GM23338 (cell line): Measurements from ENCODE around the gene LIME1. TPM values are rescaled to one million over a fixed set of nuclear protein-coding genes. Genes with fewer than 3 reads are reported as not detected.

ENCODE experiments used
- ATAC-seq: fragments of 200-7000 bp; cut with Tn5 transposase; 3 replicates; pipeline ENCODE4 v1.9.1; 2020
- DNase-seq: peaks from one replicate; pipeline ENCODE4 v3.0.0-alpha.2; 2015; ENCODE audit warnings: low spot score
- H2AFZ ChIP-seq: fragments of 200-600 bp; sonication (generic); 2 replicates; pipeline ENCODE4 v1.8.0; 2016; ENCODE audit warnings: antibody characterized with exemption, mild to moderate bottlenecking, moderate library complexity
- H3F3A ChIP-seq: fragments of 200-600 bp; sonication (generic); replicated peaks from 2 replicates; pipeline ENCODE4 v1.8.0; 2017; ENCODE audit warnings: antibody characterized with exemption, mixed run types, low read depth
- H3K27ac ChIP-seq: fragments of 200-600 bp; sonication (generic); 2 replicates; pipeline ENCODE4 v1.6.1; 2016; ENCODE audit warnings: low read depth
- H3K27me3 ChIP-seq: fragments of 200-600 bp; sonication (generic); 2 replicates; pipeline ENCODE4 v1.8.0; 2016; ENCODE audit warnings: mild to moderate bottlenecking, mixed run types, moderate library complexity; ENCODE audit not compliant: insufficient read depth
- H3K36me3 ChIP-seq: fragments of 200-600 bp; sonication (generic); 2 replicates; pipeline ENCODE4 v1.8.0; 2016; ENCODE audit warnings: mild to moderate bottlenecking; ENCODE audit not compliant: insufficient read depth
- H3K4me1 ChIP-seq: fragments of 200-600 bp; sonication (generic); 2 replicates; pipeline ENCODE4 v1.8.0; 2016; ENCODE audit warnings: mild to moderate bottlenecking, moderate library complexity; ENCODE audit not compliant: insufficient read depth
- H3K4me2 ChIP-seq: fragments of 200-600 bp; sonication (generic); 2 replicates; pipeline ENCODE4 v1.7.1; 2017; ENCODE audit warnings: mixed run types
- H3K4me3 ChIP-seq: fragments of 200-600 bp; sonication (generic); 2 replicates; pipeline ENCODE4 v1.6.1; 2016; ENCODE audit warnings: mixed run types
- H3K79me2 ChIP-seq: fragments of 200-600 bp; sonication (generic); replicated peaks from 2 replicates; pipeline ENCODE4 v1.8.0; 2017; ENCODE audit warnings: mild to moderate bottlenecking; ENCODE audit not compliant: insufficient read depth
- H3K9me2 ChIP-seq: fragments of 200-600 bp; sonication (generic); 2 replicates; pipeline ENCODE4 v1.8.0; 2017; ENCODE audit not compliant: insufficient read depth
- H4K20me1 ChIP-seq: fragments of 200-600 bp; sonication (generic); replicated peaks from 2 replicates; pipeline ENCODE4 v1.8.0; 2017; ENCODE audit warnings: mild to moderate bottlenecking; ENCODE audit not compliant: insufficient read depth
- H3K27ac Mint-ChIP-seq: 2 replicates; pipeline ENCODE4 v1.8.0; 2020; ENCODE audit warnings: inconsistent platforms, mild to moderate bottlenecking, moderate library complexity, mixed read lengths
- H3K27me3 Mint-ChIP-seq: 3 replicates; pipeline ENCODE4 v1.8.0; 2022; ENCODE audit warnings: low read depth, mild to moderate bottlenecking, moderate library complexity, mixed read lengths, inconsistent platforms; ENCODE audit not compliant: insufficient read depth, poor library complexity
- H3K36me3 Mint-ChIP-seq: 3 replicates; pipeline ENCODE4 v1.8.0; 2021; ENCODE audit warnings: low read depth, mild to moderate bottlenecking, inconsistent platforms, moderate library complexity, mixed read lengths
- H3K4me1 Mint-ChIP-seq: 3 replicates; pipeline ENCODE4 v1.8.0; 2020; ENCODE audit warnings: mild to moderate bottlenecking, inconsistent platforms, mixed read lengths
- H3K4me3 Mint-ChIP-seq: 3 replicates; pipeline ENCODE4 v1.8.0; 2021; ENCODE audit warnings: moderate library complexity, mild to moderate bottlenecking, inconsistent platforms, mixed read lengths
- H3K9me3 Mint-ChIP-seq: 3 replicates; pipeline ENCODE4 v1.8.0; 2020; ENCODE audit warnings: moderate library complexity, mild to moderate bottlenecking, inconsistent platforms, mixed read lengths
- CREB1 ChIP-seq: fragments of 250-450 bp; sonication (Bioruptor Pico); IDR thresholded peaks from 2 replicates; pipeline ENCODE4 v1.5.0; 2020; ENCODE audit warnings: low read depth, mild to moderate bottlenecking, moderate library complexity
- EZH2 ChIP-seq: fragments of 200-600 bp; sonication (generic); IDR thresholded peaks from one replicate; pipeline ENCODE4 v1.8.0; 2017; ENCODE audit warnings: antibody characterized with exemption, mild to moderate bottlenecking, low read depth; ENCODE audit not compliant: unreplicated experiment
- EZH2phosphoT487 ChIP-seq: fragments of 200-600 bp; sonication (generic); IDR thresholded peaks from one replicate; pipeline ENCODE4 v1.8.1; 2018; ENCODE audit warnings: antibody characterized with exemption; ENCODE audit not compliant: unreplicated experiment
- JUNB ChIP-seq: IDR thresholded peaks from one replicate; pipeline ENCODE4 v1.6.1; 2016; ENCODE audit warnings: antibody characterized with exemption; ENCODE audit not compliant: unreplicated experiment
- NANOG ChIP-seq: IDR thresholded peaks from 2 replicates; pipeline ENCODE4 v1.6.1; 2016; ENCODE audit warnings: antibody characterized with exemption, borderline replicate concordance
- ZNF114 ChIP-seq: fragments of 250-450 bp; sonication (Bioruptor Pico); IDR thresholded peaks from 2 replicates; pipeline ENCODE4 v1.5.0; 2020; ENCODE audit warnings: mild to moderate bottlenecking, moderate library complexity
- ZNF331 ChIP-seq: fragments of 250-450 bp; sonication (Bioruptor Pico); IDR thresholded peaks from 2 replicates; pipeline ENCODE4 v1.5.0; 2020; ENCODE audit warnings: low read depth, mild to moderate bottlenecking, moderate library complexity
- polyA plus RNA-seq: library from polyadenylated mRNA; unstranded; fragments of >200 nt; fragmentation: Nextera tagmentation; extraction: Ambion mirVana; gene quantifications from 2 replicates; pipeline ENCODE4 v1.2.1, GENCODE V29; 2016
- total RNA-seq: library from RNA; depleted of rRNA; stranded (reverse); fragments of >200 nt; shearing (Covaris generic); gene quantifications from 2 replicates; pipeline ENCODE4 v1.2.3, GENCODE V29; 2014
- TF ChIP-seq, protein P1 (sequence below): IDR thresholded peaks from one replicate; pipeline ENCODE4 v1.6.1; 2018; ENCODE audit warnings: antibody characterized with exemption; ENCODE audit not compliant: unreplicated experiment
- TF ChIP-seq, protein P2 (sequence below), 2 experiments: fragments of 200-600 bp in 1 of 2; sonication (generic) in 1 of 2; conservative IDR thresholded peaks; 2 replicates each; pipeline versions ENCODE4 v1.5.1 to v1.6.1; 2016 to 2017; ENCODE audit warnings: antibody characterized with exemption in 2 of 2, low read depth in 2 of 2, mild to moderate bottlenecking in 2 of 2, moderate library complexity in 1 of 2
- TF ChIP-seq, protein P3 (sequence below): fragments of 250-450 bp; sonication (Bioruptor Pico); IDR thresholded peaks from 2 replicates; pipeline ENCODE4 v1.5.0; 2020; ENCODE audit warnings: mild to moderate bottlenecking, moderate library complexity

The LIME1 gene
- total and polyA plus RNA-seq, 2 experiments from 2014 or later: 4.7 to 12.2 TPM

DNA sequence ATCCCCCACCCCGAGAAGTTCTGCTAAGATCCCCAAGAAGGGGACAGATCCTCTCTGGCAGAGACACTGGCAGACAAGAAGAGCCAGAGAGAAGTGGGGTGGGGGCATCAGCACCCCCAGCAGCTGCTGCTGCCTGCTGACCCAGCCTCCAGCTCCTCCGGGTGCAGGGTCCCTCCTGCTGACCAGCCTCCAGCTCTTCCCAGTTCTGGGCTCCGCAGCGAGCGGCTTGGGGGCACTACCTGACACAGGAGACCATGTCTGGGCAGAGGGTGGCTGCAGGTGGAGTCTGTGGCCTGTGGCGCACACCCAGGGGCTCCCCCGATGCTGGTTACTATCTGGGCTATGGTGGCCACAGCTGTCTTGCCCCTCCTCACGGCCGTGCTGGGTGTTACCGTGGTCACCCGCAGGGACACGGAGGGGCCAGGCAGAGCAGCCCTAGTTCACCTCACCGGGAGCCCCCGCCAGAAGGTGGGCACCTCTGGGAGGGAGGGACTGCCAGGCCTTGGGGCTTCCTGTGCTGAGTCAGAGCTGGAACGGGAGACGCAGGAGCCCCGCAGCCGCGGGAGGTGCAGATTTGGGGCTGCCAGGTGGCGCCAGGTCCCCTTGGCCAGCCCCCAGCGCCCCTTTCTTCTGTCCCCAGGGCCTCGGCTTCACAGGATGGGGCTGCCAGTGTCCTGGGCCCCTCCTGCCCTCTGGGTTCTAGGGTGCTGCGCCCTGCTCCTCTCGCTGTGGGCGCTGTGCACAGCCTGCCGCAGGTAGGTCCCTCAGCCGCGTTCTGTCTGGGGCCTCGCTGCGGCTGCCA lies 630 bp downstream of the LIME1 start:
- Mint-ChIP-seq H3K36me3 (peaks cover 10% of the 10 kb centered on the region), H3K27me3 (peaks cover 14% of the 10 kb centered on the region), H3K9me3 (no peaks in the 10 kb centered on the region; the same call in 2 of the 3 replicates), H3K4me3 (0 out of 3 replicates have a peak overlapping the region, but pooled peaks have one; percentile 26), H3K4me1 (no peaks in the 10 kb centered on the region), H3K27ac (no peak overlapping the region)
- H3K27me3 ChIP-seq: peaks cover 6% of the 10 kb centered on the region
- no peaks in the 10 kb centered on the region for H3K79me2 ChIP-seq
- ATAC-seq: peak; percentile 26
- peak overlapping the region; percentile 82 for H3K4me2 ChIP-seq
- H3K4me1 ChIP-seq: peaks cover 7% of the 10 kb centered on the region; the same call in 1 of the 2 replicates
- peak; percentile 64 for DNase-seq
- TF ChIP-seq JUNB (no peak), NANOG (no peak)
- H3K36me3 ChIP-seq: no peaks in the 10 kb centered on the region
- H3F3A ChIP-seq: peaks cover 10% of the 10 kb centered on the region
- H4K20me1 ChIP-seq: no peaks in the 10 kb centered on the region
- no peak overlapping the region for H3K27ac ChIP-seq
- no peaks in the 10 kb centered on the region for H3K9me2 ChIP-seq
- no peak overlapping the region for H2AFZ ChIP-seq
- peak overlapping the region; percentile 63 for H3K4me3 ChIP-seq

DNA sequence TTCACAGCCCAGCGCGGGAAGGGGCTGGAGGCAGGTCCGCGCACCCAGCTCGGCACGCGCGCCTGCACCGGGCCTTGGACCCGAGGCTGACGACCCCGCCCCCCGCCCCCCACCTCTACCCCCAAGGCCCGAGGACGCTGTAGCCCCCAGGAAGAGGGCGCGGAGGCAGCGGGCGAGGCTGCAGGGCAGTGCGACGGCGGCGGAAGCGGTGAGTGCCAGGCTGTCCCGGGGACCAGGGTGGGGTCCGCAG lies 1.2 kb downstream of the LIME1 start:
- H3K36me3 ChIP-seq: no peaks in the 10 kb centered on the region
- H3K27me3 Mint-ChIP-seq: peaks cover 14% of the 10 kb centered on the region
- H3K27ac ChIP-seq: no peak overlapping the region
- peak overlapping the region; percentile 82 for H3K4me2 ChIP-seq
- H3F3A ChIP-seq: peaks cover 8% of the 10 kb centered on the region
- no peak overlapping the region for H2AFZ ChIP-seq
- no peaks in the 10 kb centered on the region for H4K20me1 ChIP-seq
- peaks cover 6% of the 10 kb centered on the region for H3K27me3 ChIP-seq
- peaks cover 7% of the 10 kb centered on the region; the same call in 1 of the 2 replicates for H3K4me1 ChIP-seq
- no peaks in the 10 kb centered on the region for H3K9me2 ChIP-seq
- peaks cover 10% of the 10 kb centered on the region for H3K36me3 Mint-ChIP-seq
- no peak overlapping the region for H3K27ac Mint-ChIP-seq
- no peaks in the 10 kb centered on the region for H3K79me2 ChIP-seq
- H3K4me3 Mint-ChIP-seq: no peak overlapping the region
- no peaks in the 10 kb centered on the region; the same call in 2 of the 3 replicates for H3K9me3 Mint-ChIP-seq
- H3K4me1 Mint-ChIP-seq: no peaks in the 10 kb centered on the region
- TF ChIP-seq EZH2phosphoT487: no peak
- TF ChIP-seq CREB1: no peak
- no peak for TF ChIP-seq ZNF114 (CRISPR knock-in tag)
- TF ChIP-seq, protein P1, sequence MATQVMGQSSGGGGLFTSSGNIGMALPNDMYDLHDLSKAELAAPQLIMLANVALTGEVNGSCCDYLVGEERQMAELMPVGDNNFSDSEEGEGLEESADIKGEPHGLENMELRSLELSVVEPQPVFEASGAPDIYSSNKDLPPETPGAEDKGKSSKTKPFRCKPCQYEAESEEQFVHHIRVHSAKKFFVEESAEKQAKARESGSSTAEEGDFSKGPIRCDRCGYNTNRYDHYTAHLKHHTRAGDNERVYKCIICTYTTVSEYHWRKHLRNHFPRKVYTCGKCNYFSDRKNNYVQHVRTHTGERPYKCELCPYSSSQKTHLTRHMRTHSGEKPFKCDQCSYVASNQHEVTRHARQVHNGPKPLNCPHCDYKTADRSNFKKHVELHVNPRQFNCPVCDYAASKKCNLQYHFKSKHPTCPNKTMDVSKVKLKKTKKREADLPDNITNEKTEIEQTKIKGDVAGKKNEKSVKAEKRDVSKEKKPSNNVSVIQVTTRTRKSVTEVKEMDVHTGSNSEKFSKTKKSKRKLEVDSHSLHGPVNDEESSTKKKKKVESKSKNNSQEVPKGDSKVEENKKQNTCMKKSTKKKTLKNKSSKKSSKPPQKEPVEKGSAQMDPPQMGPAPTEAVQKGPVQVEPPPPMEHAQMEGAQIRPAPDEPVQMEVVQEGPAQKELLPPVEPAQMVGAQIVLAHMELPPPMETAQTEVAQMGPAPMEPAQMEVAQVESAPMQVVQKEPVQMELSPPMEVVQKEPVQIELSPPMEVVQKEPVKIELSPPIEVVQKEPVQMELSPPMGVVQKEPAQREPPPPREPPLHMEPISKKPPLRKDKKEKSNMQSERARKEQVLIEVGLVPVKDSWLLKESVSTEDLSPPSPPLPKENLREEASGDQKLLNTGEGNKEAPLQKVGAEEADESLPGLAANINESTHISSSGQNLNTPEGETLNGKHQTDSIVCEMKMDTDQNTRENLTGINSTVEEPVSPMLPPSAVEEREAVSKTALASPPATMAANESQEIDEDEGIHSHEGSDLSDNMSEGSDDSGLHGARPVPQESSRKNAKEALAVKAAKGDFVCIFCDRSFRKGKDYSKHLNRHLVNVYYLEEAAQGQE: no peak
- TF ChIP-seq EZH2: no peak
- TF ChIP-seq, protein P2, sequence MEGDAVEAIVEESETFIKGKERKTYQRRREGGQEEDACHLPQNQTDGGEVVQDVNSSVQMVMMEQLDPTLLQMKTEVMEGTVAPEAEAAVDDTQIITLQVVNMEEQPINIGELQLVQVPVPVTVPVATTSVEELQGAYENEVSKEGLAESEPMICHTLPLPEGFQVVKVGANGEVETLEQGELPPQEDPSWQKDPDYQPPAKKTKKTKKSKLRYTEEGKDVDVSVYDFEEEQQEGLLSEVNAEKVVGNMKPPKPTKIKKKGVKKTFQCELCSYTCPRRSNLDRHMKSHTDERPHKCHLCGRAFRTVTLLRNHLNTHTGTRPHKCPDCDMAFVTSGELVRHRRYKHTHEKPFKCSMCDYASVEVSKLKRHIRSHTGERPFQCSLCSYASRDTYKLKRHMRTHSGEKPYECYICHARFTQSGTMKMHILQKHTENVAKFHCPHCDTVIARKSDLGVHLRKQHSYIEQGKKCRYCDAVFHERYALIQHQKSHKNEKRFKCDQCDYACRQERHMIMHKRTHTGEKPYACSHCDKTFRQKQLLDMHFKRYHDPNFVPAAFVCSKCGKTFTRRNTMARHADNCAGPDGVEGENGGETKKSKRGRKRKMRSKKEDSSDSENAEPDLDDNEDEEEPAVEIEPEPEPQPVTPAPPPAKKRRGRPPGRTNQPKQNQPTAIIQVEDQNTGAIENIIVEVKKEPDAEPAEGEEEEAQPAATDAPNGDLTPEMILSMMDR (conservative IDR thresholded peaks at IDR 0.05; ENCODE audit: low read depth in 2 of 2): no peak
- TF ChIP-seq ZNF331 (CRISPR knock-in tag): no peak
- no peak for TF ChIP-seq NANOG
- TF ChIP-seq, protein P3, sequence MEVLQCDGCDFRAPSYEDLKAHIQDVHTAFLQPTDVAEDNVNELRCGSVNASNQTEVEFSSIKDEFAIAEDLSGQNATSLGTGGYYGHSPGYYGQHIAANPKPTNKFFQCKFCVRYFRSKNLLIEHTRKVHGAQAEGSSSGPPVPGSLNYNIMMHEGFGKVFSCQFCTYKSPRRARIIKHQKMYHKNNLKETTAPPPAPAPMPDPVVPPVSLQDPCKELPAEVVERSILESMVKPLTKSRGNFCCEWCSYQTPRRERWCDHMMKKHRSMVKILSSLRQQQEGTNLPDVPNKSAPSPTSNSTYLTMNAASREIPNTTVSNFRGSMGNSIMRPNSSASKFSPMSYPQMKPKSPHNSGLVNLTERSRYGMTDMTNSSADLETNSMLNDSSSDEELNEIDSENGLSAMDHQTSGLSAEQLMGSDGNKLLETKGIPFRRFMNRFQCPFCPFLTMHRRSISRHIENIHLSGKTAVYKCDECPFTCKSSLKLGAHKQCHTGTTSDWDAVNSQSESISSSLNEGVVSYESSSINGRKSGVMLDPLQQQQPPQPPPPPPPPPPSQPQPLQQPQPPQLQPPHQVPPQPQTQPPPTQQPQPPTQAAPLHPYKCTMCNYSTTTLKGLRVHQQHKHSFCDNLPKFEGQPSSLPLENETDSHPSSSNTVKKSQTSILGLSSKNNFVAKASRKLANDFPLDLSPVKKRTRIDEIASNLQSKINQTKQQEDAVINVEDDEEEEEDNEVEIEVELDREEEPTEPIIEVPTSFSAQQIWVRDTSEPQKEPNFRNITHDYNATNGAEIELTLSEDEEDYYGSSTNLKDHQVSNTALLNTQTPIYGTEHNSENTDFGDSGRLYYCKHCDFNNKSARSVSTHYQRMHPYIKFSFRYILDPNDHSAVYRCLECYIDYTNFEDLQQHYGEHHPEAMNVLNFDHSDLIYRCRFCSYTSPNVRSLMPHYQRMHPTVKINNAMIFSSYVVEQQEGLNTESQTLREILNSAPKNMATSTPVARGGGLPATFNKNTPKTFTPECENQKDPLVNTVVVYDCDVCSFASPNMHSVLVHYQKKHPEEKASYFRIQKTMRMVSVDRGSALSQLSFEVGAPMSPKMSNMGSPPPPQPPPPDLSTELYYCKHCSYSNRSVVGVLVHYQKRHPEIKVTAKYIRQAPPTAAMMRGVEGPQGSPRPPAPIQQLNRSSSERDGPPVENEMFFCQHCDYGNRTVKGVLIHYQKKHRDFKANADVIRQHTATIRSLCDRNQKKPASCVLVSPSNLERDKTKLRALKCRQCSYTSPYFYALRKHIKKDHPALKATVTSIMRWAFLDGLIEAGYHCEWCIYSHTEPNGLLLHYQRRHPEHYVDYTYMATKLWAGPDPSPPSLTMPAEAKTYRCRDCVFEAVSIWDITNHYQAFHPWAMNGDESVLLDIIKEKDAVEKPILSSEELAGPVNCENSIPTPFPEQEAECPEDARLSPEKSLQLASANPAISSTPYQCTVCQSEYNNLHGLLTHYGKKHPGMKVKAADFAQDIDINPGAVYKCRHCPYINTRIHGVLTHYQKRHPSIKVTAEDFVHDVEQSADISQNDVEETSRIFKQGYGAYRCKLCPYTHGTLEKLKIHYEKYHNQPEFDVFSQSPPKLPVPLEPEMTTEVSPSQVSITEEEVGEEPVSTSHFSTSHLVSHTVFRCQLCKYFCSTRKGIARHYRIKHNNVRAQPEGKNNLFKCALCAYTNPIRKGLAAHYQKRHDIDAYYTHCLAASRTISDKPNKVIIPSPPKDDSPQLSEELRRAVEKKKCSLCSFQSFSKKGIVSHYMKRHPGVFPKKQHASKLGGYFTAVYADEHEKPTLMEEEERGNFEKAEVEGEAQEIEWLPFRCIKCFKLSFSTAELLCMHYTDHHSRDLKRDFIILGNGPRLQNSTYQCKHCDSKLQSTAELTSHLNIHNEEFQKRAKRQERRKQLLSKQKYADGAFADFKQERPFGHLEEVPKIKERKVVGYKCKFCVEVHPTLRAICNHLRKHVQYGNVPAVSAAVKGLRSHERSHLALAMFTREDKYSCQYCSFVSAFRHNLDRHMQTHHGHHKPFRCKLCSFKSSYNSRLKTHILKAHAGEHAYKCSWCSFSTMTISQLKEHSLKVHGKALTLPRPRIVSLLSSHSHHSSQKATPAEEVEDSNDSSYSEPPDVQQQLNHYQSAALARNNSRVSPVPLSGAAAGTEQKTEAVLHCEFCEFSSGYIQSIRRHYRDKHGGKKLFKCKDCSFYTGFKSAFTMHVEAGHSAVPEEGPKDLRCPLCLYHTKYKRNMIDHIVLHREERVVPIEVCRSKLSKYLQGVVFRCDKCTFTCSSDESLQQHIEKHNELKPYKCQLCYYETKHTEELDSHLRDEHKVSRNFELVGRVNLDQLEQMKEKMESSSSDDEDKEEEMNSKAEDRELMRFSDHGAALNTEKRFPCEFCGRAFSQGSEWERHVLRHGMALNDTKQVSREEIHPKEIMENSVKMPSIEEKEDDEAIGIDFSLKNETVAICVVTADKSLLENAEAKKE (CRISPR knock-in tag): no peak
- H3K4me3 ChIP-seq: peak overlapping the region; percentile 63
- DNase-seq: no peak
- ATAC-seq: no peak
